GM19035 (cell line): ENCODE data around the gene CAPZA1.

Experiments used
- ATAC-seq: cut with Tn5 transposase; IDR thresholded peaks from one replicate; pipeline ENCODE4 v1.9.1; 2021; ENCODE audit not compliant: unreplicated experiment

Gene CAPZA1

DNA sequence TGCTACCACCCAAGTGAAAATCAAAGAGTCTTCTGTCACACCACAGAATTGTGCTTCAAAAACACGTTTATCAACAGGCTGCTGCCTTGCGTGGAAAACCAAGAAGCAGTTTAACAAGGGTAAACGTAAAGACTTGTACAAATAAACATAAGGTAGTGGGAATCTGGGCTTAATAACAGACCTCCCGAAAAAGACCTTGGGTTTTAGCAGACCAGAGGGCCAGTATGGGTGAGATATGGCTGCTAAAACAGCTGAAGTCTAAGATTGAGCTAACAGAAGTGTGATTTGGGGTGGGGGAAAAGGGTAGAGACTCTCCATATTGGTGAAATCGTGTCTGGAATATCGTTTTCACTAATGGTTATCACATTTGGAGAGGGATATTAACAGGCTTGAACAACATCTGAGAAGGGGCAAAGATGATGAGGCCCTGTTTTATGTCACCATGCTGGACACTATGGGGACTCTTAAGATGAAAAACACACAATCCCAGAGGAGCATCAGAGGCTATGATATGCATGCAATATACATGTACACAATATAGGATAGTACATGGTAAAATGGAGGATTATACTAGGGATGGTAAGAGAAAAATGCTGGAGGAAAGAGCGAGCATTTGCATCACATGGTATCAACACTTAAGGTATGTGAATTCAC lies 56.2 kb downstream of the CAPZA1 start:
- ATAC-seq, result no peak

DNA sequence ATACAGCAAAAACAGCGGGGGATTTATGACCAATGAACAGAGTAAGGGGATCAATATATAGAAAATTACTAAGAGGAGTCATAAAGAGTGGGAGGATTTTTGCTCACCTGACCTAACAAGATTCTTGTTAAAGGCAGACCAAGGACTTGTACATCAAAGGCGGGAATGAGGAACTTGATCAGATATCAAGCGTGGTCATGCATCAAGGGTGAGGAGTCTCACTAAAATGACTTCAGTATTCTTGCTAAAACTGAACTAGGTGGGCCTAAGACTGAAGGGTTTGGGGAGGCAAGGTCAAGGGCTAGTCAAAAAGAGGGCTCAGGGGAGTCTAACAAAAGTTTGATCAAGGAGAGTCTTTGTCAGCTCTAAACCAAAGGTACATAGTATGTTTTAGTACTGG lies 56.9 kb downstream of the CAPZA1 start:
- no peak for ATAC-seq

DNA sequence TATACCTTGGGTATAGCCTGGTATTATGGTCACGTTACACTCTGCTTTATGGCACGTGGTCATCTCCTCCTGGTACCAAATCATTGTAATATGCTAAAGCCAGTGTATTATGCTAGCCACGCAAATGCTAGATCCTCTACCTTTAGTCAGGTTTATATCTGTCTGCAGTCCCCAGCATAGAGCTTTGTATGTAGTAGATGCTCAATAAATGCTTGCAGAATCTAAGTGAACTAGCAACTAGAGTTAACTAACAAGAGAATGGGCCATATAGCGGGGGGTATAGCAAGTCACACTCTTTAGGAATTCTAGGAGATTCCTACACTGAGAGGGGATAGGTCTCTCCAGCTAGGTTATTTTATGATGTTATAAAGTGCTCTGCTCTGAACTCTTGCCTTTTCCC lies 57.9 kb downstream of the CAPZA1 start:
- ATAC-seq, result no peak

DNA sequence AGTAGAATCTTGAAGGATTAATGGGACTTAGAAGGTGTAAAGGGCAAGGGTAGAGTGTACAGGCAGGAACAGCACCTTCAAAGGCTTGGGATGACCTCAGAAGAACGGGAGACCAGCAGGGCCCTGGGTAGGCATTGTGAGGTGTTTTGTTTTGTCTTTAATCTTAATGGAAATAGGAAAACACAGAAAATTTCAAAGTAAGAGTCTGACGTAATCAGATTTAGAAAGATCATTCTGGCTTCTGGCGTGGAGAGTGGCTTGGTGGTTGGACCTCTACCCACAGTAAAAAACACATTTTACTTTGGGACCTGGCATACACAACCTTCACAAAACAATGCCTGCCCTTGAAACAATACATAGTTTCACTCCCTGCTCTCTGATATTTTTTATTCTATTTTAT lies 59.0 kb downstream of the CAPZA1 start:
- no peak for ATAC-seq

DNA sequence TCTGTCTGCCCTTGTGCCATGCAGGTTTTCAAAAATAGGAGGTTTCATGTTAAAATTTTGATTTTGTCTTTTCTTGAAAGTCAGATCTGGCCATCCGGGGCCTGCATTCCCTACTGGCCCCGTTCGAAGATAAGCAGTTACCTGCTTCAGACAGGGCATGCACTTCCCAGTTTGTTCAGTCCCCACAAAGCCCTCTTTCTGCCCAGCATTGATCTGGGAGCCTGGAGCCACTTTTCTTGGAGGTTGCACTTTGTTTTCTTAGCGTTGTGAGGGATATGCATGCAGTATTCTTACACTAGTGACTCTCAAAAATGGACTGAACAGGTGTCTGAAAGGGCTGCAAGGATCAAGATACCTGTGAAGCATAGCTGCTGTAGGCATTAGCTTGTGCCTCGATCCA lies 66.3 kb downstream of the CAPZA1 start:
- no peak for ATAC-seq

DNA sequence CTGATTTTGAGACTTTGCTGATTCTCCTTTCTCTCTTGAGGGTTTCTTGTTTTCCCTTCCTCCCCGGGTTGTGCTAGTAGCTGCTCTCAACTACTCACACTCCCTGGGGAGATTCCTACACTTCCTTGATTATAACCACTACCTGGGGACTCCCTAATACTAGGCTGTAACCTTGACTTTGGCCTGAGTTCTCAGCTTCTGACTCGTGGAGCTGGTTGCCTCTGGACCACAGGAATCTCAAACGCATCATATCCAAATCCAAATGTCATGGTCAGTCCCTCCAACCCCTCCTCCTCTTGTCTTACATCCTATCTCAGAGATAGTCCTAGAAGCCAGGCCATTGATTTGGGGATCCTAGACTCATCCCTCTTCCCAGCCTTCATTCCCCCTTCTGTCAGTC lies 66.8 kb downstream of the CAPZA1 start:
- ATAC-seq, result no peak

DNA sequence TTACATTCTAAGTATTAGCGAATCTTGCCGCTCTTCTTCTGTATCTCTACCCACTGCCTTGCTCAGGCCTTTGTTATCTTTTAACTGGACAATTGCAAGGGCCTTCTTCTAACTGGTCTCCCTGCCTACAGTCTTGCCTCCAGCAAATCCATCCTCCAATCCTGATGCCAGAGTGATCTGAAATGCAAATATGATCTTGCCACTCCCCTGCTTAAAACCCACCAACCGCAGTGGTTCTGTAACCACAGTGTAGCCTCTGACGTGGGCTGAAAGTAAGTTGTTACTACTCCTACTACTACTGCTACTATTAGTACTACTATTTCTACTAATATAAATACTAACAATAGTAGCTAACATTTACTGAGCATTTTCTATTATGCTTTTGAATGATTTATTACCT lies 67.2 kb downstream of the CAPZA1 start:
- ATAC-seq, result no peak

DNA sequence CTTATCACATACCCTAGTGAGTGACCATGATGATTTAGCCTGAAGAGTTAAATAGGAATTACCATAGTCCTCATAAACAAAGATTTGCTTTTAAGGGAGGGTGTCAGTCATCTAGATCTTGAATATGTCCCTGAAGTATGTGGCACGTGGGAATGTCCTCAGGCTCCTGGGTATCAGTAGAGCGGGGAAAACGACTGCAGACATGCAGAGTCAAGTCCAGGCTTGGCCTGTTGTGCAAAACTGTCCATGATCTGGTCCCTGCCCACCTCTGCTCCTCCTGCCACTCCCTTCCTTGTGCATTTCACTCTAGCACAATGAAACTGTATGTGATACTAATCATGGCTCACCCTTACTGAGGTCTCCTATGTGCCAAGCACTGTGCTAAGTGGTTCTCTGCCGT lies 67.7 kb downstream of the CAPZA1 start:
- no peak for ATAC-seq

DNA sequence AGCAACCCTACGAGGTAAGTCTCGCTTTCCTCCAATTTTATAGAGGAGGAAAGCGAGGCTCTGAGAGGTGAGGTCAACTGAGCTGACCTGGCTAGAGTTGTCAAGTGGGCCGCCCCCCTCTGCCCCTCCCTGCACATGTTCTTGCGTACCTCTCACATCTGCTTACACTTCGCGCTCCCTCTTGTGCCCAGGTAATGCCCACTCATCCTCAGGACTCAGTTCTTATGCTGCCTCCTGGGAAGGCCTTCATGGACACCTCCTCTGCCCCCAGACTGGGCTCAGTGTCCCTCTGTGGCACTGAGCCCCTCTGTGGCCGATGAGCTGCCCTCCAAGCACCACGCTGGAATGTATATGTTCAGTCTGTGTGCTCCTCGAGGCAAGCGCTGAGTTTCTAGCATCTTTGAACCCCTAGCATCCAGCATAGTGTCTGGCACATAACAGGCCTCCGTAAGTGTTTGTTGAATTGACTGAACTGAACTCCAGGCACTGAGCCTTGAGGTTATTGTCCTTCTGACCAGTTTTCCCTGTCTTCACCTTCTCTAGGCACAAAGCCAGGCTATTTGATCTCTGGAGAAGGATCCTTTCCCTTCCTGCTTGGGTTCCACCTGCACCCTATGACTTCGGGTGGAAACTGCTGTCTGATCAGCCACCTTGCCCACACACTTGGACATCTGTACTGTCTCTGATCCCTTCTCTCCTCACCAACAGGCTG lies 68.3 kb downstream of the CAPZA1 start:
- ATAC-seq, result no peak

DNA sequence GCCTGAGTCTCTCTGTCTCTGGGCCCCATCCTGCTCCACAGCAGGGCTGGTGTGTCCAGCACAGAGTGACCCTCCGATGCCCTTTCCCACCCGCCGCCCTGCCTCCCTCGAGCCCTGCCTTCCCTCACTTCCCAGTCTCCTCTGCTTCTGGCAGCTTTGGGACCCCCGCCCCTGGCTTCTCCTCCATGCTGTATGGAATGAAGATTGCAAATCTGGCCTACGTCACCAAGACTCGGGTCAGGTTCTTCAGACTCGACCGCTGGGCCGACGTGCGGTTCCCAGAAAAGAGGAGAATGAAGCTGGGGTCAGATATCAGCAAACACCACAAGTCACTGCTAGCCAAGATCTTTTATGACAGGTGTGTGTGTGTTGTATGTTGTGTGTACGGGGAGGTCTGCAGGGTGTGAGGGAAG lies 69.2 kb downstream of the CAPZA1 start:
- ATAC-seq, result no peak

DNA sequence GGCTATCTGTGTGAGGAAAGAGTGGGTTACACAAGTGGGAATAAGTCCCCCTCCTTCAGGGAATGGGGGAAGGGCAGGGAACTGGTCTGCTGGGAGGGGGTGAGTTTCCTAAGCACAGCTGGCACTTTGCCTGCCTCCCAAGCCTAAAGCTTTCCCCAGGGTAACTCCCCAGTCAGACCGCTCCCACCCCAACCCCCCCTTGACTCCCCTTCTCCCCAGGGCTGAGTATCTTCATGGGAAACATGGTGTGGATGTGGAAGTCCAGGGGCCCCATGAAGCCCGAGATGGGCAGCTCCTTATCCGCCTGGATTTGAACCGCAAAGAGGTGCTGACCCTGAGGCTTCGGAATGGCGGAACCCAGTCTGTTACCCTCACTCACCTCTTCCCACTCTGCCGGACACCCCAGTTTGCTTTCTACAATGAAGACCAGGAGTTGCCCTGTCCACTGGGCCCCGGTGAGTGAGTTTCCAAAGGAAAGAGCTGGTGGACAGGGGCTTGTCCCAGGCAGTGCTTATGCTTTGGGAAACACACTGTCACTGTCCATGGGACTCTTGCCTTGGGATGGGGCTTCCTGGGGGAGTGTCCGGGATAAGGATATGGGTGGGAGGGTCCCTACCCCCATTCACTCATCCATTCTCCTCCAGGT lies 69.7 kb downstream of the CAPZA1 start:
- no peak for ATAC-seq

DNA sequence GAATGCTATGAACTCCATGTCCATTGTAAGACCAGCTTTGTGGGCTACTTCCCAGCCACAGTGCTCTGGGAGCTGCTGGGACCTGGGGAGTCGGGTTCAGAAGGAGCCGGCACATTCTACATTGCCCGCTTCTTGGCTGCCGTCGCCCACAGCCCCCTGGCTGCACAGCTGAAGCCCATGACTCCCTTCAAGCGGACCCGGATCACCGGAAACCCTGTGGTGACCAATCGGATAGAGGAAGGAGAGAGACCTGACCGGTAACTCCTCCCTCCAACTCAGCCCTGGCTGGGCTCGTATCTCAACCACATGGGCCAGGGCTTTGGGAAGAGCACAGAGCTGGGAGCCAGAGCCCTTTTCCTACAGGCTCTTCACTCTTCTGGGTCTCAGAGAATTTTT lies 70.2 kb downstream of the CAPZA1 start:
- no peak for ATAC-seq

DNA sequence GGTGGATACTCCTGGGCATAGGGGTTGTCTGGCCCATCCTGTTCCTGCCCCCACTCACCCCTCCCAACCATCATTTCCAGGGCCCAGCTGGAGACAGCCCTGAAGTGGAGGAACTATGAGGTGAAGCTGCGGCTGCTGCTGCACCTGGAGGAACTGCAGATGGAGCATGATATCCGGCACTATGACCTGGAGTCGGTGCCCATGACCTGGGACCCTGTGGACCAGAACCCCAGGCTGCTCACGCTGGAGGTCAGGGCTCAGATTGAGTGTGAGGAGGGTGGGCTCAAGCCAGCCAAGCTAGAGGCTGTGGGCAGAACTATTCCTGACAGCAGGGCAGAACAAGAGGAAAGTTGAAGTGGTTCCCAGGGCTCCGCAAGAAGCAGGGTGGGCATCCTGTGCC lies 73.0 kb downstream of the CAPZA1 start:
- ATAC-seq, result no peak

DNA sequence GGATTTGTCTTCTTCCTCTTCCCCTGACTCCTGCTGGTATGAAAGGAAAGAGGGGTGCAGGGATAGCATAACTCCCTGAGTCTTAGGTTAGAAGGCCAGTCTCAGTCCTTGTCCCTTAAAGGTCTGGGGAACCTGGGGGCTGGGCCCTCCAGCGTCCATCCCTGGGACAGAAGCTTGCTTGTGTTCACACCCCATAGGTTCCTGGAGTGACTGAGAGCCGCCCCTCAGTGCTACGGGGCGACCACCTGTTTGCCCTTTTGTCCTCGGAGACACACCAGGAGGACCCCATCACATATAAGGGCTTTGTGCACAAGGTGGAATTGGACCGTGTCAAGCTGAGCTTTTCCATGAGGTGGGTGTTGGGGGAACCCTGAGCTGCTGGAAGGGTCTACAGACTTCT lies 74.2 kb downstream of the CAPZA1 start:
- no peak for ATAC-seq

DNA sequence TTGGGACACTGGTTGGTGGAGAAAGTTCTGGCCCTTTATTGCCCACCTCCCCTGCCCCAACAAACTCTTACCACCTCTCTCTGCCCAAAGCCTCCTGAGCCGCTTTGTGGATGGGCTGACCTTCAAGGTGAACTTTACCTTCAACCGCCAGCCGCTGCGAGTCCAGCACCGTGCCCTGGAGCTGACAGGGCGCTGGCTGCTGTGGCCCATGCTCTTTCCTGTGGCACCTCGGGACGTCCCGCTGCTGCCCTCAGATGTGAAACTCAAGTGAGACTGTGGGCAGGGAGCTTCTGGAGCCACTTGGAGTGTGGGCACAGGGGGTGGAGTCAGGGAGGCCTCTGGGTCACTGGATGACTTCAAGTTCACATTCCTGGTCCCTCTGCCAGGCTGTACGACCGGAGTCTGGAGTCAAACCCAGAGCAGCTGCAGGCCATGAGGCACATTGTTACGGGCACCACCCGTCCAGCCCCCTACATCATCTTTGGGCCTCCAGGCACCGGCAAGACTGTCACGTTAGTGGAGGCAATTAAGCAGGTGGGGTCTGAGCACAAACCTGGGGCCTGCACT lies 74.8 kb downstream of the CAPZA1 start:
- no peak for ATAC-seq

DNA sequence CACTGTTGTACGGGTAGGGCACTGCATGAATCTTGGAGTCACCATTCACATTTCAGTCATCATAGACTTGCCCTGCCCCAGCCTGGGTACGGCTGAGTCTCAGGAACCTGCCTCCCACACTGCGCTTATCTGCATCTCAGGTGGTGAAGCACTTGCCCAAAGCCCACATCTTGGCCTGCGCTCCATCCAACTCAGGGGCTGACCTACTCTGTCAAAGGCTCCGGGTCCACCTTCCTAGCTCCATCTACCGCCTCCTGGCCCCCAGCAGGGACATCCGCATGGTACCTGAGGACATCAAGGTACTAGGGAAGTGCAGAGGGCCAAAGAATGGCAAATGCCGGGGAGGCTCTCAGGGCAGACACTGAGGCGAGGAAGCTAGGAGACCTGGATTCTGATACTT lies 75.6 kb downstream of the CAPZA1 start:
- no peak for ATAC-seq

DNA sequence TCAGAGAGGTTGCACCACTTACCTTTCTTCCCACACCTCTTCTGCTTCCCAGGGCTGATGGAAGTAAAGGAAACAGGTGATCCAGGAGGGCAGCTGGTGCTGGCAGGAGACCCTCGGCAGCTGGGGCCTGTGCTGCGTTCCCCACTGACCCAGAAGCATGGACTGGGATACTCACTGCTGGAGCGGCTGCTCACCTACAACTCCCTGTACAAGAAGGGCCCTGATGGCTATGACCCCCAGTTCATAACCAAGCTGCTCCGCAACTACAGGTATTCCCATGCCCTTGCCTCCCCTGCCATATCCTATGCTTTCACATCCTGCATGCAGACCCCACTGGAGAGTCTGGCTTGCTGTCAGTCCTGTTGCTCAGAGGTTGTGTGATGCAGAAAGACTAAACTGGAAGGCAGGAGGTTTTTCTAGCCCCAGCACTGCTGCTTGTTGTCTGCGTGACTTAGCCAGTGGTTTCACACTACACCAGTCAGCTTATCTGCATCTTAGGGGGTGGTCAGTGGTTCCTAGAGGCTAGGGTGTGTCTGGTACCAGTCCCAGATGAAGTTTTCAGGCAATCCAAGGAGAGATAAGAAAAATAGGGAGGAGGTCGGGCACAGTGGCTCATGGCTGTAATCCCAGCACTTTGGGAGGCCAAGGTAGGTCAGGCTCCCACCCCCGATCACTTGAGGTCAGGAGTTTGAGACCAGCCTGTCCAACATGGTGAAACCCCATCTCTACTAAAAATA lies 77.1 kb downstream of the CAPZA1 start:
- ATAC-seq, result no peak

DNA sequence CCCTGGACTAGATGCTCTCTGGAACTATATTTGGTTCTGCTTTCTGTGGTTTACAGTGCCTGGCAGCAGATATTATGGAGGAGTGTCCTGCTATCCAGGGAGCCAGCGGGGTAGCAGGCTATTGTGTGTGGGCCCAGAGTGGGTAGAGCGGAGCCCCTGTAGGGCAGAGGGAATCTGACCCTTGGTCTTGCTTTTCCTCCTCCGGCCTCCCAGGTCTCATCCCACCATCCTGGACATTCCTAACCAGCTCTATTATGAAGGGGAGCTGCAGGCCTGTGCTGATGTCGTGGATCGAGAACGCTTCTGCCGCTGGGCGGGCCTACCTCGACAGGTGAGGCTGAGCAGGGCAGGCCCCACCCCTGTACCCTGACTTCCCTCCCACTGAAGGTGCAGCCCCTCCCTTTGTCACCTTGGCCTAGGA lies 78.2 kb downstream of the CAPZA1 start:
- no peak for ATAC-seq

DNA sequence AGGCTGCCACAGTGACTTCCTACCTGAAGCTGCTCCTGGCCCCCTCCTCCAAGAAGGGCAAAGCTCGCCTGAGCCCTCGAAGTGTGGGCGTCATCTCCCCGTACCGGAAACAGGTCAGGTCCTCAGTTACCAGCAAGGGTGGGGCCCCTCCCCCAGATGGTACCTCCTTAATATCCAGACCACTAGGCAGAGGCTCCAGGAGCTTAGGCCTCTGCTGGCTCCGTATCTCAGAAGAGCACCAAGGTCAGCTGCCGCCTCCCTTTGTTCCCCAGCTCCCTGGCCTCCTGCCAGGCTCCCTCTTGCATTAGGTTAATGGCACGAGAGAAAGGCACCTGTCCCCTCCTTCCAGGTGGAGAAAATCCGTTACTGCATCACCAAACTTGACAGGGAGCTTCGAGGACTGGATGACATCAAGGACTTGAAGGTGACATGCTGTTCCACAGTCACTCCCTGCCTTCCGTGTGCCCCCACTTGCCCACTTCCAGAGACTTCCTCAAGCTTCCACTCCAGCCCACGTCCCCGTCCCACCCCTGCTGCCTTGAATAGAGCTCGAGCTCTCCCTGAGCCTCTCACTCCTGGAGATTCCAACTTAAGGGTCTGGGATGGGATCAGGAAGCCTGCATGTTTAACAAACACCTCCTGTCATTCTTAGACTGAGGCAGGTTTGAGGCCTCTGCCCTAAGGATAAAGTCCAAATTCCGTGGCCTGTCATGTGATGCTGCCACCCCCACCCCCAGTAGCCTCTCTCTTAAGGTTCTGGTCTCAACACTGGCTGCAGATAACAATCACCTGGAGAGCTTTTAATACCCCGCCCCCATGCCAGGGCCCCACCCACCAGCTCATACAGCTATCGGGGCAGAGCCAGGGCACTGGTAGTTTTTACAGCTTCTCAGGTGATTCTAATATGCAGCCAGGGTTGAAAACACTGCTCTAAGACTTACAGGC lies 79.0 kb downstream of the CAPZA1 start:
- ATAC-seq, result no peak

DNA sequence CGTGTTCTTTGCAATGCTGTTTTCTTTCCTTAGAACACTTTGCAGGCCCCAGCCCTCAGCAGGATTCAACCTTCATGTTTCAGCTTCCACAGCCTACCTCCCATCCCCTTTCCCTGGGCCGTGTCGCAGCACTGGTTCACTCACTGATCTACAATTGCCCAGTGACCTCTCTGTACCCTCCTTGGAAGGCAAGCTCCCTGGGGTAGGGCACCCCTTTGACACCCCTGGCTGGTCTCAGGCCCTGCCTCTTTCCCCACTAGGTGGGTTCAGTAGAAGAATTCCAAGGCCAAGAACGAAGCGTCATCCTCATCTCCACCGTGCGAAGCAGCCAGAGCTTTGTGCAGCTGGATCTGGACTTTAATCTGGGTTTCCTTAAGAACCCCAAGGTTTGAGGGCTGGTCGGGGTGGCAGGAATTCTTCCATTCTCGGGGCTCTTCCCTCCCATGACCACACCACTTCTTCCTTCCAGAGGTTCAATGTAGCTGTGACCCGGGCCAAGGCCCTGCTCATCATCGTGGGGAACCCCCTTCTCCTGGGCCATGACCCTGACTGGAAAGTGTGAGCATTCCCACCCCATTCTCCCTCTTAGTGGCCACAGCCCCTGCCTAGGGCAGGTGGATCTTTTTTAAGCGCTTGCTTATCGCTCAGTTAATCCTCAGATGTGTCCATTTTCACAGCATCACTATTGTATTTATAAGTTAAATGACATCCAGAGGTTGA lies 80.0 kb downstream of the CAPZA1 start:
- no peak for ATAC-seq
